Measurements from ENCODE around the gene DCXR.

DNA sequence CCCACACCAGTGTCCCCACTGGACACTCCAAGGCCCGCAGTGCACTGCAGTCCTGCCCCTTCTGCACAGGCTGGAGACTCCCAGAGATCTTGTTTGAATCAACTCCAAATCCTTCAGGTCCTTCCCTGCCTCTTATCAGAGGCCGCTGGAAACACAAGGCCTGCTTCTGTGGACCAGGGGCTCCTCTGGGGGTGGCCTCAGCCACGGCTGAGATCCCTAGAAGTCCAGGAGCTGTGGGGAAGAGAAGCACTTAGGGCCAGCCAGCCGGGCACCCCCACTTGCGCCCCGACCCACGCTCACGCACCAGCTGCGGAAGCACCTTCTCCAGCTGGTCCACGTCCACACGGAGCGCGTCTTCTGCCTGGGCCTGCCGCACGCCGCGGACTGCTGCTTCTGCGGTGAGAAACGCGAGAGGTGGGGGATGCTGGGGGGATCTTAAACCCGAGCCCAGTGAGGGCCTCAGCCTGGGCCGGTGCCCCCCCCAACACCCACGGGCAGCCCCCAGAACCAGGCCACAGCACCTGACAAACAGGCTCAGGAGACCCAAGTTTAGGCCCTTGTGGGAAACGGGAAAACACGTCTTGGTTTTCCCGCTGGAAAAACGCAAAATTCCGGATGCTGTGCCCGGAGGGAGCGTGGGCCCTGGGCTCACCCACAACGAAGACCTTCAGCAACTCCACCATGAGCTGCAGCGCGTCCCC is 18.4 kb downstream of the DCXR start:
- no peak for TF ChIP-seq GATA3 (IDR thresholded peaks at IDR 0.05; ENCODE audit: low read depth, low read length)
- no peak for TF ChIP-seq GATA2 (IDR thresholded peaks at IDR 0.05; ENCODE audit: low read depth, low read length)
